ENCODE measurements around the gene PLEKHG7. TPM values are rescaled to one million over a fixed set of nuclear protein-coding genes. Genes with fewer than 3 reads are reported as not detected.

PLEKHG7 gene
- total RNA-seq, 2 donors from 2014 or later = 0.33 to 1.6 TPM

- Histone ChIP-seq H3K9me3 (no peaks in the 10 kb centered on the region), H3K4me1 (no peaks in the 10 kb centered on the region), H3K27ac (no peak overlapping the region), H3K36me3 (replicated peaks in 1 of 2; ENCODE audit: insufficient read depth in 1 of 2, low read depth in 2 of 2) (no peaks in the 10 kb centered on the region), H3K4me3 (no peak overlapping the region), H3K27me3 (no peaks in the 10 kb centered on the region)
- DNase-seq (no peak), ATAC-seq (no peak)
- 72 to 74% methylated on average over 2 of the region's 2 CpGs for WGBS, 2 donors
- TF ChIP-seq POLR2A (IDR thresholded peaks at IDR 0.05) = no peak
- intact Hi-C loops (cut with DNase I) = no loop called here
Measured at GRCh38 chr12:92718483-92718990, 15.7 kb downstream of the PLEKHG7 start.

DNA sequence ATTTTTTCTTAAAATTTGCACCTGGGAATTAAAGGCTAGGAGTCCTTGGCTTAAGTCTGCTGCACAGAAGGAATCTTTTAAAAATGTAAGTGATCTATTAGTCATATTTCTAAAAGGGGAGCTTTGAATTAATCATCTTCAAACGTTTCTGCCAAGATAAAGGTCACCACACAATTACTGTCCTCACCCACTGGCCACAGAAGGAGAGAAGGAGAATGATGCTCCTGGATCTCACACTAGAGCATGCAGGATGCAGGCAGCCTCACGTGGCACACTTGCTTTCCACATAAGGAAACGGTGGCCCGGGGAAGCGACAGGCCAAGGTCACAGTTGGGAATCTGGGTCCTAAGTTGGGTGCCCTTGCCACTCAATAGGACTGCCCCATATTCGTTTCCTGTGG, 16.9 kb downstream of the PLEKHG7 start:
- no peak overlapping the region for H3K4me3 ChIP-seq
- H3K27me3 ChIP-seq = no peaks in the 10 kb centered on the region
- ATAC-seq (no peak), DNase-seq (no peak)
- H3K36me3 ChIP-seq (replicated peaks in 1 of 2; ENCODE audit: insufficient read depth in 1 of 2, low read depth in 2 of 2) = no peaks in the 10 kb centered on the region
- TF ChIP-seq, protein P1, sequence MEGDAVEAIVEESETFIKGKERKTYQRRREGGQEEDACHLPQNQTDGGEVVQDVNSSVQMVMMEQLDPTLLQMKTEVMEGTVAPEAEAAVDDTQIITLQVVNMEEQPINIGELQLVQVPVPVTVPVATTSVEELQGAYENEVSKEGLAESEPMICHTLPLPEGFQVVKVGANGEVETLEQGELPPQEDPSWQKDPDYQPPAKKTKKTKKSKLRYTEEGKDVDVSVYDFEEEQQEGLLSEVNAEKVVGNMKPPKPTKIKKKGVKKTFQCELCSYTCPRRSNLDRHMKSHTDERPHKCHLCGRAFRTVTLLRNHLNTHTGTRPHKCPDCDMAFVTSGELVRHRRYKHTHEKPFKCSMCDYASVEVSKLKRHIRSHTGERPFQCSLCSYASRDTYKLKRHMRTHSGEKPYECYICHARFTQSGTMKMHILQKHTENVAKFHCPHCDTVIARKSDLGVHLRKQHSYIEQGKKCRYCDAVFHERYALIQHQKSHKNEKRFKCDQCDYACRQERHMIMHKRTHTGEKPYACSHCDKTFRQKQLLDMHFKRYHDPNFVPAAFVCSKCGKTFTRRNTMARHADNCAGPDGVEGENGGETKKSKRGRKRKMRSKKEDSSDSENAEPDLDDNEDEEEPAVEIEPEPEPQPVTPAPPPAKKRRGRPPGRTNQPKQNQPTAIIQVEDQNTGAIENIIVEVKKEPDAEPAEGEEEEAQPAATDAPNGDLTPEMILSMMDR (IDR thresholded peaks at IDR 0.05) = no peak
- TF ChIP-seq POLR2A (IDR thresholded peaks at IDR 0.05) = no peak
- intact Hi-C loops (cut with DNase I) = no loop called here
- H3K4me1 ChIP-seq = no peaks in the 10 kb centered on the region
- no peaks in the 10 kb centered on the region for H3K9me3 ChIP-seq
- WGBS, 2 donors = 53 to 54% methylated on average over 6 of the region's 6 CpGs
- no peak overlapping the region for H3K27ac ChIP-seq

DNA sequence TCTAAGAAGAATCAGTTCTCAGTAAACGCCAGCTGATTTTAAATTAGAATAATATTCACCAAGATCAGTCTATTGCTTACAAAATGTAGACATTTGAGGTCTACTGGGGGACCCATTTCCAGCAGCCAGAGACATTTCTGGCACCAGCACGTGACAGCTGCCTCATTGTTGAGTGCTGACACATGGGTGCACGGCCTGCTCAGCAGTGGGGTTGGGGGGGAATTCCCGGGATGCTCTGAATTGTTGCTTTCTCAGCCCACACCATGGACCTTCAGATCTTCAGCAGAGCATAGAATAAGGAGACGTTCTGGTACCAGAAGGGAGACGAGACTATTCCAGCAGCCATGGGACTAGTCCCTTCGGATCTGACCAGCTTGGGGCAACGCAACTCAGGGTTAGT, 18.3 kb downstream of the PLEKHG7 start:
- DNase-seq (no peak), ATAC-seq (no peak)
- Histone ChIP-seq H3K4me1 (no peaks in the 10 kb centered on the region), H3K27me3 (no peaks in the 10 kb centered on the region), H3K27ac (no peak overlapping the region), H3K36me3 (replicated peaks in 1 of 2; ENCODE audit: insufficient read depth in 1 of 2, low read depth in 2 of 2) (no peaks in the 10 kb centered on the region), H3K9me3 (no peaks in the 10 kb centered on the region), H3K4me3 (no peak overlapping the region)
- WGBS, 2 donors = 77 to 83% methylated on average over 8 of the region's 8 CpGs
- TF ChIP-seq POLR2A (IDR thresholded peaks at IDR 0.05) = no peak
- TF ChIP-seq, protein P1 (IDR thresholded peaks at IDR 0.05) = no peak
- intact Hi-C loops (cut with DNase I) = no loop called here

GRCh38 chr12:92721656-92722055, 18.9 kb downstream of the PLEKHG7 start:
- intact Hi-C loops (cut with DNase I) = no loop called here
- Histone ChIP-seq H3K4me1 (no peaks in the 10 kb centered on the region), H3K9me3 (no peaks in the 10 kb centered on the region), H3K27ac (no peak overlapping the region), H3K27me3 (no peaks in the 10 kb centered on the region), H3K4me3 (no peak overlapping the region), H3K36me3 (replicated peaks in 1 of 2; ENCODE audit: insufficient read depth in 1 of 2, low read depth in 2 of 2) (no peaks in the 10 kb centered on the region)
- WGBS, 2 donors = 50 to 63% methylated on average over 1 of the region's 1 CpG
- DNase-seq (no peak), ATAC-seq (no peak)
- TF ChIP-seq POLR2A (IDR thresholded peaks at IDR 0.05) = no peak
- TF ChIP-seq, protein P1 (IDR thresholded peaks at IDR 0.05) = no peak

DNA sequence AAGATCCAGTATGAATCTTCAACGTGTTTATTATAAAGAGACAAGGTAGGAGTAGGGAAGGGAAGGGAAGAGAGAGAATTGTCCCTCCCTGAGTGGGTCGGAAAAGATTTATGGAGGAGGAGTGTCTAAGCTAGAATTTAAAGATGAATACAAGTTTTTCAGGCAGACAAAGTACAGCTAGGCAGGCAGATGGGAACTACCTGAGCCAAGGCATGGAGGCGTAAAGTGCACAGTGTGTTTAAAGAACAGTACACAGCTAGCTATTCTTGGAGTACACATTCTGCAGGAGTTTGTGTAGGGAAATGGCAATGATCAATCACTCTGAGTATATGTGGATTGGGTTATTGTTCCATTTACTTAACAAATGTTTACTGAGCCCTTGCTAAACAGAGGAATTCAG, 20.1 kb downstream of the PLEKHG7 start:
- no peaks in the 10 kb centered on the region for H3K4me1 ChIP-seq
- no peak overlapping the region for H3K4me3 ChIP-seq
- H3K27me3 ChIP-seq = no peaks in the 10 kb centered on the region
- DNase-seq (no peak), ATAC-seq (no peak)
- H3K36me3 ChIP-seq (replicated peaks in 1 of 2; ENCODE audit: insufficient read depth in 1 of 2, low read depth in 2 of 2) = no peaks in the 10 kb centered on the region
- WGBS, 2 donors = 62 to 66% methylated on average over 3 of the region's 3 CpGs
- H3K9me3 ChIP-seq = no peaks in the 10 kb centered on the region
- intact Hi-C loops (cut with DNase I) = no loop called here
- TF ChIP-seq, protein P1 (IDR thresholded peaks at IDR 0.05) = no peak
- TF ChIP-seq POLR2A (IDR thresholded peaks at IDR 0.05) = no peak
- no peak overlapping the region for H3K27ac ChIP-seq

All from body of pancreas (tissue), 4 donors.